Activated T-cell treated with anti-CD3 and anti-CD28 coated beads for 4 hours (primary cell): ENCODE measurements around the gene ZDHHC11B.
"Not testable (repeated sequence)": the region's sequence is repeated elsewhere in the genome, so short reads cannot be mapped to it uniquely, and the experiment has no call there.

ENCODE experiments used
- DNase-seq: peaks from one replicate; pipeline ENCODE4 v3.0.0-alpha.2; 2020

The ZDHHC11B gene, protein sequence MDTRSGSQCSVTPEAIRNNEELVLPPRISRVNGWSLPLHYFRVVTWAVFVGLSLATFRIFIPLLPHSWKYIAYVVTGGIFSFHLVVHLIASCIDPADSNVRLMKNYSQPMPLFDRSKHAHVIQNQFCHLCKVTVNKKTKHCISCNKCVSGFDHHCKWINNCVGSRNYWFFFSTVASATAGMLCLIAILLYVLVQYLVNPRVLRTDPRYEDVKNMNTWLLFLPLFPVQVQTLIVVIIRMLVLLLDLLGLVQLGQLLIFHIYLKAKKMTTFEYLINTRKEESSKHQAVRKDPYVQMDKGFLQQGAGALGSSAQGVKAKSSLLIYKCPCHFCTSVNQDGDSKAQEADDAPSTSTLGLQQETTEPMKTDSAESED

GRCh38 chr5:784428-785177 lies at the start of gene ZDHHC11B:
Gene ZDHHC11B, minus strand, starts transcription at chr5:784729. Its CDS starts 17,810 bp downstream, at chr5:766919.
- peak; percentile 93 for DNase-seq

GRCh38 chr5:834013-834412 lies 49.5 kb upstream of the ZDHHC11B start:
- not testable (repeated sequence) for DNase-seq

GRCh38 chr5:828194-828593 lies 43.7 kb upstream of the ZDHHC11B start:
- DNase-seq: not testable (repeated sequence)

DNA sequence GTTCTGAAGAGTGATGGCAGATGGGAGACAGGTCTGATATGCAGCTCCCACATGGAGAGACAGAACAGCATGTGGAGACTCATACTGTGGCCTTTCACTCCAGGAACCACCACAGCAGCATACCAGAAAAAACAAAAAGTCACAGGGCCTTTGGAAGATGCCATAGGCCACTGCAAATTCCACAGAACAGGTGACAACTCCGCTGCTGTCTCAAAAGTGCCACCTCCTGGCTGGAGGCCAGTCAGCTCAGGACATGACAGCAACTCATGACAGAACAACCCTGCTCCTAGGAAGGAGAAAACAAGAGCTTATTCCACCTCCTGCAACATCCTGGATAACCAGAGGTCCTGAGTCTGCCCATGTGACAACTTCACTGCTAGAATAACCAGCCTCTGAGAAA lies 41.0 kb upstream of the ZDHHC11B start:
- DNase-seq: not testable (repeated sequence)

DNA sequence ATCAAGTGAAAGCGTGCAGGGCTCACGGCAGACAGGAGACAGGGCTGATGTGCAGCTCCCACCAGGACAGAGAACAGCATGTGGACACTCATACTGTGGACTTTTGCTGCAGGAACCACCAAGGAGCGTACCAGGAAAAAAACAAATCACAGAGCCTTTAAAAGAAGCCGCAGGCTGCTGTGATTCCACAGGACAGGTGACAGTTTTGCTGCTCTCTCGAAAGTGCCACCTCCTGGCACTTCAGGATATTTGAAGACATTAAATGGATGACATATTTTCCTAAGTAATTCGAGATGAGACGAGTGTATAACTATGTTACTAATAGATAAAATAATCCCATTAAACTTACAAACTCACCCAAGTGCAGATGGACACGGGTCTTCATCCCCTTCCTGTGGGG lies 37.0 kb upstream of the ZDHHC11B start:
- DNase-seq: no peak

- DNase-seq: no peak
Measured at GRCh38 chr5:820245-820644, 35.7 kb upstream of the ZDHHC11B start.

DNA sequence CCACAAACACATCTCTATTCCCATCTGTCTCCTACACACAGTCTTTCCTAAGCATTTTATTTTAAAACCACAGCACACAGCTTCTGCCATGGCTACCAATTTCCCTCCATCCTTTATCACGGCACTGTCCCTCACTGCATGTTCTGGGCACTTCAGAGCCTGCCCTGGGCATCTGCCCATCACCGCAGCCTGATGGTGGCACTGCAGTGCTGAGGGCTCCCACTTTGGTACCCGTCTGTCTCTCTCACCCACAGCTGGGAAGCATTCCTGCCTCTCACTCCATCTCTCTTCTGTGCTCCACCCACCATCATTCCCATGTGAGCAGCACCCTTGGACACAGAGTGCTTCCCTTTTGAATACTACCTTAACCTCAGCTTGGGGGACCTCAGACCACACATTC lies 34.5 kb upstream of the ZDHHC11B start:
- no peak for DNase-seq

- no peak for DNase-seq
Measured at GRCh38 chr5:816176-816575, 31.6 kb upstream of the ZDHHC11B start.

DNA sequence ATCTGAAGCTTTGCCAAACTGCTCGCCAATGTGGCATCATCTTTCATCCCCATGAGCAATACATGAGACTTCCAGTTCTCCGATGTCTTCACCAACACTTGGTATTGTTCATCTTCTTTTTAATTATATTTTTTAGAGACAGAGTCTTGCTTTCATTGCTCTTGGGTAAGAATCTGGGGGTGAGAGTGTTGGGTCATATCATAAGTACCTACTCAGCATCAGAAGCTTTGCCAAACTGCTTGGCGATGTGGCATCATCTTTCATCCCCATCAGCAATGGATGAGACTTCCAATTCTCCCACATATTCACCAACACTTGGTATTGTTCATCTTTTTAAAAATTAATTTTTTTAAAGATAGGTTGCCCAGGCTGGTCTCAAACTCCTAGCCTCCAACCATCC lies 30.9 kb upstream of the ZDHHC11B start:
- DNase-seq: no peak

DNA sequence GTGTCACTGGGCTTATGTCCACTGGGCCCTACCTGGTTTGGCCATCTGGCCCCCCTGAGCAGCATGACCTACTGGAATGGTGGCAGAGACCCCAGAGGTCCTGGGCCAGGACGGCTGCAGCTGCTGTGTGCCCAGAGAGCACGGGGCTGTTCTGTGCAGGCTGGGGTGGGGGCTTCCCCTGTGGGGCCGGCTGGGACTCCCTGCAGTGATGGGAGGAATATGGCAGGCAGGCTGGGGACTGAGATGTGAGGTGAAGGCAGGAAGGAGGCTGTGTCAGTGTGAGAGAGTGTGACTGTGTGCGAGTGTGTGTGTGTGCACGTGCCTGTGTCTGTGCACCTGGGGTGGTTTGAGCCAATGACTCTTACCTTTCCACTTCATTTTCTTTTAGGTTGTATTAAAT lies 29.0 kb upstream of the ZDHHC11B start:
- DNase-seq: not testable (repeated sequence)

- DNase-seq: not testable (repeated sequence)
Measured at GRCh38 chr5:811384-811783, 26.9 kb upstream of the ZDHHC11B start.

GRCh38 chr5:807719-808514 lies 23.4 kb upstream of the ZDHHC11B start:
- not testable (repeated sequence) for DNase-seq

- DNase-seq: no peak
Measured at GRCh38 chr5:801472-801871, 16.9 kb upstream of the ZDHHC11B start.

- DNase-seq: not testable (repeated sequence)
Measured at GRCh38 chr5:801055-801454, 16.5 kb upstream of the ZDHHC11B start.

DNA sequence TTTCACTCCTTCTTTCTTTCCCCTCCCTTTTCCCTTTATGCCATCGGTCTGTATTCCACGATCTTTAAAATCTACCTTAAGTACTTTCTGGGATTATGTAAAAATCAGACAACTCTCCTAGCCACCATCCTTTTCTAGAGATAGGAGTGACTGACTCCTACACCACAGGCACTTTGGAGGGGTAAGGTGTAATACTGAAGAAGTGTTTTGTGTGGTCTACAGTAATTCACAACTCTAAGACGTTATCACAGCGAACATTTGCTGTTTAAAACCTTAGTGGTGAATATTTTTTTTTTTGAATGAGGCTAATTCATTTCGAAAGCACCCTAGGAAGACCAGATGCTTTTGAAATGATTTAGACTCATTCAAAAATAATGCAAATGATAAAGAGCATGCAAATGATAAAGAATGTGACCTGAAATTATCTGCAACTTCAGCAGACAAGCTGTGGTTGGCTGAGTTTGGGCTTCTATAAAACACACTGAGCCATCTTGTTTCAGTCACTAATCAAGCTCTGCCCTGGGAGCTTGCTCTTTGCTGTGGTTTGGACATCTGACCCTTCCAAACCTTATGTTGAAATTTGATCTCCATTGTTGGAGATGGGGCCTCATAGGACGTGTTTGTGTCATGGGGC lies 14.1 kb upstream of the ZDHHC11B start:
- DNase-seq: not testable (repeated sequence)

- not testable (repeated sequence) for DNase-seq
Measured at GRCh38 chr5:797986-798385, 13.5 kb upstream of the ZDHHC11B start.

GRCh38 chr5:795873-796272 lies 11.3 kb upstream of the ZDHHC11B start:
- not testable (repeated sequence) for DNase-seq

- not testable (repeated sequence) for DNase-seq
Measured at GRCh38 chr5:794948-795347, 10.4 kb upstream of the ZDHHC11B start.

- DNase-seq: not testable (repeated sequence)
Measured at GRCh38 chr5:788703-789102, 4.2 kb upstream of the ZDHHC11B start.

- DNase-seq: not testable (repeated sequence)
Measured at GRCh38 chr5:787857-788233, 3.3 kb upstream of the ZDHHC11B start.

- not testable (repeated sequence) for DNase-seq
Measured at GRCh38 chr5:787224-787856, 2.8 kb upstream of the ZDHHC11B start.

DNA sequence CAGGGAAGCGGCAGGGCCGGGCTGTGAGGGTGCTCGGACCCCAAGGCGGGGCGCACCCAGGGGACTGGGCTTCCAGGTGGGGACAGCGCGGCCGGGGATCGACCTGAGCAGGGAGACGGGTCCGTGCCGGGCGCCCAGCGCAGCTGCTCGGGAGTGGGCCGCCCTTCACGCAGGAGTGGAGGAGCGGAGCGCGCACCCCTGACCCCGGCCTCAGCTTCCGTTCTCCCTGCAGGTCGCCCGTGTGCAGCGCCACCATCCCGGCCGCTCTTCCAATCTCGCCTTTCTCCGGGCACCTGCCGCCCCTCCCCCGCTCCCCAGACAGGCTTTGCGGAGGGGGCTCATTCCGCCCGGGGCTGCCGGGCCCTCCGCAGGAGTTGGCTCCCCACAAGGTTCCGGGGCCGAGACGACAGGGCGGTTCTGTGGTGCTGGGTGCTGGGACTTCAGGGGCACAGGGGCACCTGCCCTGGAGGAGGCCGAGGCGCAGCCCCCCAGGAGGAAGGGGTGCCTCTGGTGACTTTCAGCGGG lies 714 bp upstream of the ZDHHC11B start:
- DNase-seq: not testable (repeated sequence)
